Astrocyte (in vitro differentiated cells and primary cell): Measurements from ENCODE around the gene GRK5. TPM values are rescaled to one million over a fixed set of nuclear protein-coding genes. Genes with fewer than 3 reads are reported as not detected.

Experiments used
- DNase-seq: peaks from one replicate; pipeline ENCODE4 v3.0.0-alpha.2; 2010; ENCODE audit warnings: low read depth
- FAIRE-seq: peaks from 2 replicates; lab custom pipeline; 2011; peaks lifted over from hg19 to GRCh38; lab: Jason Lieb, UNC
- H2AFZ ChIP-seq: 2 replicates; pipeline ENCODE4 v1.6.0; 2012; ENCODE audit warnings: low read depth, low read length, inconsistent platforms
- H3K27ac ChIP-seq: 2 replicates; pipeline ENCODE4 v1.5.1; 2011; ENCODE audit warnings: low read depth, low read length, inconsistent platforms
- H3K27me3 ChIP-seq: 2 replicates; pipeline ENCODE4 v1.6.0; 2011; ENCODE audit warnings: low read length, inconsistent platforms; ENCODE audit not compliant: insufficient read depth
- H3K36me3 ChIP-seq: 2 replicates; pipeline ENCODE4 v1.5.1; 2011; ENCODE audit warnings: low read length, inconsistent platforms; ENCODE audit not compliant: insufficient read depth
- H3K4me1 ChIP-seq: 2 replicates; pipeline ENCODE4 v1.5.1; 2011; ENCODE audit warnings: low read length, inconsistent platforms; ENCODE audit not compliant: insufficient read depth
- H3K4me2 ChIP-seq: 2 replicates; pipeline ENCODE4 v1.6.0; 2012; ENCODE audit warnings: low read length, inconsistent platforms
- H3K4me3 ChIP-seq: 2 replicates; pipeline ENCODE4 v1.5.1; 2011; ENCODE audit warnings: low read depth, mild to moderate bottlenecking, low read length, inconsistent platforms; ENCODE audit not compliant: insufficient read depth
- H3K79me2 ChIP-seq: 2 replicates; pipeline ENCODE4 v1.6.0; 2012; ENCODE audit warnings: mild to moderate bottlenecking, low read length, inconsistent platforms; ENCODE audit not compliant: insufficient read depth
- H3K9ac ChIP-seq: 2 replicates; pipeline ENCODE4 v1.6.0; 2012; ENCODE audit warnings: mild to moderate bottlenecking, low read length, inconsistent platforms
- H3K9me3 ChIP-seq: 2 replicates; pipeline ENCODE4 v1.5.1; 2012; ENCODE audit warnings: low read depth, mild to moderate bottlenecking, low read length, inconsistent platforms; ENCODE audit not compliant: insufficient read depth
- H4K20me1 ChIP-seq: 2 replicates; pipeline ENCODE4 v1.6.0; 2012; ENCODE audit warnings: low read length, inconsistent platforms; ENCODE audit not compliant: insufficient read depth
- H3K27ac Mint-ChIP-seq: one replicate; pipeline ENCODE4 v1.8.0; 2021; ENCODE audit warnings: mild to moderate bottlenecking, mixed read lengths; ENCODE audit not compliant: unreplicated experiment
- H3K27me3 Mint-ChIP-seq: one replicate; pipeline ENCODE4 v1.8.0; 2021; ENCODE audit warnings: low read depth, mixed read lengths; ENCODE audit not compliant: unreplicated experiment
- H3K36me3 Mint-ChIP-seq: one replicate; pipeline ENCODE4 v1.8.0; 2021; ENCODE audit warnings: low read depth, mixed read lengths; ENCODE audit not compliant: unreplicated experiment
- H3K4me1 Mint-ChIP-seq: one replicate; pipeline ENCODE4 v1.8.0; 2021; ENCODE audit warnings: low read depth, mixed read lengths; ENCODE audit not compliant: unreplicated experiment
- H3K4me3 Mint-ChIP-seq: one replicate; pipeline ENCODE4 v1.8.0; 2021; ENCODE audit warnings: mild to moderate bottlenecking, moderate library complexity, mixed read lengths; ENCODE audit not compliant: unreplicated experiment
- H3K9me3 Mint-ChIP-seq: one replicate; pipeline ENCODE4 v1.8.0; 2021; ENCODE audit warnings: mild to moderate bottlenecking, mixed read lengths; ENCODE audit not compliant: unreplicated experiment
- CTCF ChIP-seq: IDR thresholded peaks from 2 replicates; pipeline ENCODE4 v1.5.1; 2011; ENCODE audit warnings: low read depth, mild to moderate bottlenecking, inconsistent platforms, low read length, moderate library complexity; ENCODE audit not compliant: insufficient read depth
- EZH2 ChIP-seq: IDR thresholded peaks from 2 replicates; pipeline ENCODE4 v1.6.1; 2012; ENCODE audit warnings: mild to moderate bottlenecking, low read length, inconsistent platforms; ENCODE audit not compliant: insufficient read depth
- total RNA-seq: library from RNA; stranded (reverse); gene quantifications from 2 replicates; pipeline ENCODE4 v1.2.1, GENCODE V29; 2021

GRK5 gene
- total RNA-seq, 1 donor from 2014 or later = 8.5 TPM

DNA sequence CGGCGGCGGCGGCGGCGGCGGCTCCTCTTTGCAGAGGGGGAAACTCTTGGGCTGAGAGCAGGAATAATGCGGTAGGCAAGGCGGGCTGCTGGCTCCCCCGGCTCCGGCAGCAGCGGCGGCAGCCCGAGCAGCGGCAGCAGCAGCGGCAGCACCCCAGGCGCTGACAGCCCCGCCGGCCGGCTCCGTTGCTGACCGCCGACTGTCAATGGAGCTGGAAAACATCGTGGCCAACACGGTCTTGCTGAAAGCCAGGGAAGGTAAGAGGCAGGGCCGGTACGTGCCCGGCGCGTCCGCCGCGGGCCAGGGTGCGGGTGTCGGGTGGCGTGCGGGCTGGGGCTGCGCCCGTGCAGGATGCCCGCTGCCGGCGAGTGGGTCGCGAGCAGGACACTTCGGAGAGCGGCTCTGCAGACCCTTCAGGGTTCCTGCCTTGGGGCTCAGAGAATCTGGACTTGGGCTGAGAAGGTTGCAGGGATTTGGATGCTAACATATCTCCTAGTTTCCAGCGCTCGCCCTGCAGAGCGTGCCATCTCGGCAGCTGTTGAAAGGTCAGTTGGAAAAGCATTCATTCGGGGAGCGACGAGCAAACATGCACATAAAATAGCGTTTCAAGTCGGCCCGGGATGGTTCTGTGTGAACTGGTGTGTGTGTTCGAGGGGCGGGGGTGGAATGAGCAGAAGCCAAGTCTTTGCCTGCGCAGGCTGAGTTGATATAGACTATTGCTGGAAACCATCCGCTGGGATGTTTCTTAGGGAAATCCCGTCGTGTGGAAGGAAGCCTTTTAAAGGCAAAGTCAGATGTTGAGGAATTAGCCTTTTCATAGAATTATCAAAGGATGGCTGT, 562 bp downstream of the GRK5 start:
- peaks cover 50% of the 10 kb centered on the region for H3K4me1 ChIP-seq
- FAIRE-seq (no peak), DNase-seq (peak; percentile 51)
- Mint-ChIP-seq H3K4me3 (peak overlapping the region; percentile 94), H3K36me3 (no peaks in the 10 kb centered on the region), H3K27me3 (no peaks in the 10 kb centered on the region), H3K4me1 (peaks cover 36% of the 10 kb centered on the region), H3K27ac (no peak overlapping the region), H3K9me3 (no peaks in the 10 kb centered on the region)
- peak overlapping the region; percentile 43 for H3K27ac ChIP-seq
- H3K9me3 ChIP-seq = no peaks in the 10 kb centered on the region
- H3K27me3 ChIP-seq = no peaks in the 10 kb centered on the region
- peak overlapping the region; percentile 57 for H2AFZ ChIP-seq
- H3K9ac ChIP-seq = peak overlapping the region; percentile 83
- H3K36me3 ChIP-seq = no peaks in the 10 kb centered on the region
- TF ChIP-seq EZH2 = no peak
- no peak for TF ChIP-seq CTCF
- peaks cover 43% of the 10 kb centered on the region for H3K79me2 ChIP-seq
- peak overlapping the region; percentile 94 for H3K4me2 ChIP-seq
- peak overlapping the region; percentile 82 for H3K4me3 ChIP-seq
- no peaks in the 10 kb centered on the region for H4K20me1 ChIP-seq

- H3K27ac Mint-ChIP-seq = no peak overlapping the region
Measured at GRCh38 chr10:119208553-119208940, 1.2 kb downstream of the GRK5 start.

More at GRCh38 chr10:119208553-119208940, 1.2 kb downstream of the GRK5 start:
- Mint-ChIP-seq H3K4me3 (peak overlapping the region; percentile 94), H3K9me3 (no peaks in the 10 kb centered on the region), H3K4me1 (peaks cover 32% of the 10 kb centered on the region), H3K36me3 (no peaks in the 10 kb centered on the region), H3K27me3 (no peaks in the 10 kb centered on the region)
- Histone ChIP-seq H3K79me2 (peaks cover 44% of the 10 kb centered on the region), H3K4me3 (peak overlapping the region; percentile 82), H3K36me3 (no peaks in the 10 kb centered on the region), H3K4me1 (peaks cover 44% of the 10 kb centered on the region), H2AFZ (peak overlapping the region; percentile 57), H3K27me3 (no peaks in the 10 kb centered on the region), H4K20me1 (no peaks in the 10 kb centered on the region), H3K4me2 (peak overlapping the region; percentile 94), H3K9me3 (no peaks in the 10 kb centered on the region), H3K9ac (peak overlapping the region; percentile 83), H3K27ac (peak overlapping the region; percentile 43)
- FAIRE-seq (no peak), DNase-seq (no peak)
- TF ChIP-seq CTCF (no peak), EZH2 (no peak)
